Upper lobe of left lung (tissue), 6 donors: ENCODE measurements around the gene NFATC2. TPM values are rescaled to one million over a fixed set of nuclear protein-coding genes. Genes with fewer than 3 reads are reported as not detected.
A peak's percentile ranks its signal among the peaks of the same experiment; 100 is the strongest.

ENCODE experiments used
- ATAC-seq, 2 donors: fragments of 200-7000 bp; cut with Tn5 transposase; one replicate each; pipeline ENCODE4 v1.9.1; 2022; ENCODE audit warnings: mild to moderate bottlenecking in 2 of 2, moderate library complexity in 2 of 2; ENCODE audit not compliant: low FRiP score in 2 of 2
- DNase-seq, 2 donors: peaks; one replicate each; pipeline ENCODE4 v3.0.0-alpha.2; 2019 to 2020
- H3K27ac ChIP-seq, 4 donors: fragments of 200-600 bp; sonication (generic); one replicate each; pipeline ENCODE4 v1.5.1; 2016 to 2019
- H3K27me3 ChIP-seq, 4 donors: fragments of 200-600 bp; sonication (generic); one replicate each; pipeline ENCODE4 v1.5.1; 2017 to 2019
- H3K36me3 ChIP-seq, 4 donors: fragments of 200-600 bp; sonication (generic); one replicate each; pipeline ENCODE4 v1.5.1; 2016 to 2019
- H3K4me1 ChIP-seq, 4 donors: fragments of 200-600 bp; sonication (generic); one replicate each; pipeline ENCODE4 v1.5.1; 2018 to 2019
- H3K4me3 ChIP-seq, 4 donors: fragments of 200-600 bp; sonication (generic); one replicate each; pipeline ENCODE4 v1.5.1; 2017 to 2019; ENCODE audit warnings: mild to moderate bottlenecking in 2 of 4, moderate library complexity in 1 of 4
- H3K9me3 ChIP-seq, 4 donors: fragments of 200-600 bp; sonication (generic); one replicate each; pipeline ENCODE4 v1.5.1; 2018 to 2019
- CTCF ChIP-seq, 6 experiments: fragments of 450-650 bp in 4 of 6; fragments of 200-600 bp in 2 of 6; sonication (generic) in 2 of 6; IDR thresholded peaks; one replicate each; pipeline ENCODE4 v1.5.1; 2016 to 2019; ENCODE audit warnings: antibody characterized with exemption in 6 of 6
- EP300 ChIP-seq, 4 donors: sonication (generic); formaldehyde crosslinking; IDR thresholded peaks; one replicate each; pipeline ENCODE4 v1.5.1; 2017; ENCODE audit warnings: antibody characterized with exemption in 4 of 4, control low read depth in 2 of 4
- POLR2A ChIP-seq, 4 donors: fragments of 450-650 bp; IDR thresholded peaks; one replicate each; pipeline ENCODE4 v1.5.1; 2016 to 2017; ENCODE audit warnings: antibody characterized with exemption in 4 of 4, mild to moderate bottlenecking in 2 of 4
- POLR2AphosphoS5 ChIP-seq, 2 donors: sonication (generic); formaldehyde crosslinking; IDR thresholded peaks; one replicate each; pipeline ENCODE4 v1.5.1; 2017; ENCODE audit warnings: antibody characterized with exemption in 2 of 2
- WGBS, 2 donors: methylation state at CpG; one replicate each; pipeline ENCODE4 v1.1.5; 2017 to 2018; 5-methylcytosine and 5-hydroxymethylcytosine counted together
- total RNA-seq, 6 donors: library from RNA; depleted of rRNA in 4 of 6; stranded (reverse); fragments of >200 nt in 4 of 6; gene quantifications; one replicate each; pipeline versions ENCODE4 v1.1.0 to v1.2.1, GENCODE V29; 2016 to 2021
- donor health status: DM: no; HTN: no; CAD: no; lungs with moderate emphysema.
- donor health status: DM: no; HTN: yes; CAD: no; lungs with severe emphysema.

The NFATC2 gene
- total RNA-seq, 6 donors from 2014 or later: 5.1 to 28.1 (median 7.6) TPM

GRCh38 chr20:51400051-51400926, 142.2 kb downstream of the NFATC2 start:
- no peaks in the 10 kb centered on the region for H3K9me3 ChIP-seq
- no peaks in the 10 kb centered on the region for H3K36me3 ChIP-seq
- H3K27ac ChIP-seq: peak overlapping the region in 3 of 4 donors; percentile 56 to 72 (median 62)
- WGBS, 2 donors: 69 to 78% methylated on average over 14 to 17 of the region's 17 CpGs
- no peaks in the 10 kb centered on the region for H3K27me3 ChIP-seq
- H3K4me1 ChIP-seq: peaks cover 0 to 11% (median 4%) of the 10 kb centered on the region in 4 donors
- ATAC-seq (peak in 1 of 2 donors; percentile 17), DNase-seq (peak in 1 of 2 donors; percentile 28)
- peak in 1 of 4 donors; percentile 11 for TF ChIP-seq POLR2A (IDR thresholded peaks at IDR 0.05)
- TF ChIP-seq EP300 (IDR thresholded peaks at IDR 0.05): no peak
- no peak overlapping the region for H3K4me3 ChIP-seq

- peak overlapping the region in 2 of 4 donors; percentile 62 to 72 for H3K27ac ChIP-seq
- ATAC-seq (no peak), DNase-seq (no peak)
- no peak overlapping the region for H3K4me3 ChIP-seq
- WGBS, 2 donors: 81 to 86% methylated on average over 6 of the region's 6 CpGs
- H3K9me3 ChIP-seq: no peaks in the 10 kb centered on the region
- no peak for TF ChIP-seq POLR2A (IDR thresholded peaks at IDR 0.05)
- H3K27me3 ChIP-seq: no peaks in the 10 kb centered on the region
- peaks cover 0 to 14% (median 6%) of the 10 kb centered on the region in 4 donors for H3K4me1 ChIP-seq
- no peaks in the 10 kb centered on the region for H3K36me3 ChIP-seq
Measured at GRCh38 chr20:51399006-51399890, 143.3 kb downstream of the NFATC2 start.

GRCh38 chr20:51398552-51398951, 144.0 kb downstream of the NFATC2 start:
- H3K36me3 ChIP-seq: no peaks in the 10 kb centered on the region
- no peak for DNase-seq
- no peak for ATAC-seq
- H3K4me3 ChIP-seq: no peak overlapping the region
- no peaks in the 10 kb centered on the region for H3K9me3 ChIP-seq
- WGBS, 2 donors: 89 to 92% methylated on average over 4 of the region's 4 CpGs
- peaks cover 0 to 14% (median 9%) of the 10 kb centered on the region in 4 donors for H3K4me1 ChIP-seq
- no peaks in the 10 kb centered on the region for H3K27me3 ChIP-seq
- H3K27ac ChIP-seq: no peak overlapping the region
- TF ChIP-seq EP300 (IDR thresholded peaks at IDR 0.05) (no peak), POLR2A (IDR thresholded peaks at IDR 0.05) (no peak), POLR2AphosphoS5 (IDR thresholded peaks at IDR 0.05) (no peak), CTCF (IDR thresholded peaks at IDR 0.05) (no peak)

- TF ChIP-seq EP300 (IDR thresholded peaks at IDR 0.05): no peak
- no peak for TF ChIP-seq POLR2AphosphoS5 (IDR thresholded peaks at IDR 0.05)
- no peak for TF ChIP-seq CTCF (IDR thresholded peaks at IDR 0.05)
- no peak for TF ChIP-seq POLR2A (IDR thresholded peaks at IDR 0.05)
- DNase-seq (no peak), ATAC-seq (no peak)
- no peak overlapping the region for H3K27ac ChIP-seq
- no peak overlapping the region for H3K4me3 ChIP-seq
- WGBS, 2 donors: 90 to 91% methylated on average over 10 of the region's 10 CpGs
- no peaks in the 10 kb centered on the region for H3K36me3 ChIP-seq
- no peaks in the 10 kb centered on the region for H3K27me3 ChIP-seq
- H3K9me3 ChIP-seq: no peaks in the 10 kb centered on the region
- peaks cover 0 to 14% (median 9%) of the 10 kb centered on the region in 4 donors for H3K4me1 ChIP-seq
Measured at GRCh38 chr20:51398083-51398482, 144.4 kb downstream of the NFATC2 start.

- H3K27ac ChIP-seq: no peak overlapping the region
- no peak overlapping the region for H3K4me3 ChIP-seq
- H3K9me3 ChIP-seq: no peaks in the 10 kb centered on the region
- no peak for DNase-seq
- peaks cover 0 to 14% (median 8%) of the 10 kb centered on the region in 4 donors for H3K4me1 ChIP-seq
- 90 to 97% methylated on average over 6 of the region's 6 CpGs for whole genome bisulfite sequencing, 2 donors
- no peaks in the 10 kb centered on the region for H3K36me3 ChIP-seq
- H3K27me3 ChIP-seq: no peaks in the 10 kb centered on the region
- TF ChIP-seq POLR2AphosphoS5 (IDR thresholded peaks at IDR 0.05): no peak
- no peak for TF ChIP-seq CTCF (IDR thresholded peaks at IDR 0.05)
- no peak for TF ChIP-seq POLR2A (IDR thresholded peaks at IDR 0.05)
- TF ChIP-seq EP300 (IDR thresholded peaks at IDR 0.05): no peak
- ATAC-seq: no peak
Measured at GRCh38 chr20:51397137-51397536, 145.4 kb downstream of the NFATC2 start.
